Naive B cell (primary cell): ENCODE measurements around the gene PPP1R2B. TPM values are rescaled to one million over a fixed set of nuclear protein-coding genes. Genes with fewer than 3 reads are reported as not detected.

Experiments
- ATAC-seq, 2 donors: fragments of 150-1000 bp; cut with Tn5 transposase; 2 replicates each; pipeline ENCODE4 v1.10.0; 2021; ENCODE audit warnings: low read depth in 2 of 2, mild to moderate bottlenecking in 2 of 2, moderate library complexity in 2 of 2
- DNase-seq: peaks from one replicate; pipeline ENCODE4 v3.0.0; 2022
- H3K27ac Mint-ChIP-seq, 6 donors: one replicate each; pipeline ENCODE4 v1.8.0; 2020 to 2022; ENCODE audit warnings: mild to moderate bottlenecking in 6 of 6, mixed read lengths in 6 of 6, moderate library complexity in 5 of 6, inconsistent platforms in 2 of 6
- H3K27me3 Mint-ChIP-seq, 3 donors: one replicate each; pipeline ENCODE4 v1.8.0; 2021 to 2022; ENCODE audit warnings: mixed read lengths in 3 of 3, mild to moderate bottlenecking in 1 of 3
- H3K36me3 Mint-ChIP-seq, 2 donors: one replicate each; pipeline ENCODE4 v1.8.0; 2020 to 2022; ENCODE audit warnings: mixed read lengths in 2 of 2, inconsistent platforms in 1 of 2, mild to moderate bottlenecking in 1 of 2
- H3K4me1 Mint-ChIP-seq, 3 donors: one replicate each; pipeline ENCODE4 v1.8.0; 2020 to 2022; ENCODE audit warnings: mixed read lengths in 3 of 3, inconsistent platforms in 1 of 3, mild to moderate bottlenecking in 1 of 3, moderate library complexity in 1 of 3
- H3K4me3 Mint-ChIP-seq, 8 donors: one replicate each; pipeline ENCODE4 v1.8.0; 2020 to 2022; ENCODE audit warnings: mild to moderate bottlenecking in 8 of 8, mixed read lengths in 8 of 8, moderate library complexity in 8 of 8, inconsistent platforms in 2 of 8
- H3K9me3 Mint-ChIP-seq, 7 donors: one replicate each; pipeline ENCODE4 v1.8.0; 2020 to 2022; ENCODE audit warnings: mixed read lengths in 7 of 7, mild to moderate bottlenecking in 5 of 7, inconsistent platforms in 2 of 7, moderate library complexity in 1 of 7
- polyA plus RNA-seq, 6 donors: library from polyadenylated mRNA; unstranded; fragments of 300-500 nt; fragmentation: Illumina TruSeq; gene quantifications; one replicate each; pipeline ENCODE4 v1.2.3, GENCODE V29; 2021; ENCODE audit warnings: low read depth in 6 of 6

The PPP1R2B gene
- polyA plus RNA-seq, 6 donors from 2014 or later: 0.17 to 0.19 (median 0.17) TPM; not detected in 3

- DNase-seq (no peak), ATAC-seq (no peak)
- Mint-ChIP-seq H3K4me1 (peaks cover 17 to 34% (median 18%) of the 10 kb centered on the region in 3 donors), H3K4me3 (no peak overlapping the region), H3K27me3 (peaks cover 0 to 9% (median 3%) of the 10 kb centered on the region in 3 donors), H3K9me3 (no peaks in the 10 kb centered on the region), H3K27ac (peak overlapping the region in 2 of 6 donors; percentile 22 to 81), H3K36me3 (no peaks in the 10 kb centered on the region)
These were observed 42.1 kb downstream of the PPP1R2B start for GRCh38 chr5:156892223-156892622.

DNA sequence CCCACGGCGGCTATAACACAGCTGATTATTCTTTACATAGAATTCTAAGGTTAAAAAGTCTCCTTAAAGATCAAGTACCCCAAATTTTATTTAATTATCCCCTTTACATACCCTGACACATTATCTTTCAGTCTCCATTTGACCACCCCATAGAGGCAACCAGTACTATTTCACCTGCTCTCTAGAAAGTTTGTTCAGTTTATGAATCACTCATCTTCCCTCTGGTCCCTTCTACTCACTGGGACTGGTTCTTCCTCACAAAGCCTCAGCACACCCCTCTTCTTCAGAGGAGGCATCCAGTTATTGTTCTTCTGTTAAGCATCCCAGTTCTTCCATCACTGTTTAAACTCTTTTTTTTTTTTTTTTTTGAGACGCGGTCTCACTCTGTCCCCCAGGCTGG lies 42.8 kb downstream of the PPP1R2B start:
- ATAC-seq (no peak), DNase-seq (no peak)
- peaks cover 17 to 34% (median 18%) of the 10 kb centered on the region in 3 donors for H3K4me1 Mint-ChIP-seq
- H3K4me3 Mint-ChIP-seq: peak overlapping the region in 3 of 8 donors; percentile 2 to 59 (median 48)
- H3K27me3 Mint-ChIP-seq: peaks cover 0 to 9% (median 3%) of the 10 kb centered on the region in 3 donors
- peak overlapping the region in 4 of 6 donors; percentile 55 to 93 (median 65) for H3K27ac Mint-ChIP-seq
- no peaks in the 10 kb centered on the region for H3K36me3 Mint-ChIP-seq
- H3K9me3 Mint-ChIP-seq: no peaks in the 10 kb centered on the region

GRCh38 chr5:156893517-156893916 lies 43.4 kb downstream of the PPP1R2B start:
- no peak for DNase-seq
- ATAC-seq: peak in 1 of 2 donors; percentile 36
- peak overlapping the region in 3 of 8 donors; percentile 2 to 63 (median 48) for H3K4me3 Mint-ChIP-seq

DNA sequence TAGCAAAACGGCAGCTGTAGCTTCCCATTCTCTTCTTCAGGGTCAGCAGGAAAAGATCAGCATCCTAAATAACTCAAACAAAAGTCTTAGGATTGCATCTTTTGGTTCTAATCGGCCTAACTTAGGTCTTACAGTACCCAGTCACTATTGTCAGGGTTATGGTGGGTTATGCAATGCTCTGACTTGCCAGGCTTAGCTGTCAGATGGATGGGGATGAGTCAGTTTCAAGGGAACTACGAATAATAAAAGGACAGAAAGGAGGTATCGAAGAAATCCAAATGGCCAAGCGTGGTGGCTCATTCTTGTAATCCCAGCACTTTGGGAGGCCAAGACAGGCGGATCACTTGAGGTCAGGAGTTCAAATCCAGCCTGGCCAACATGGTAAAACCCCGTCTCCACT lies 46.5 kb downstream of the PPP1R2B start:
- Mint-ChIP-seq H3K9me3 (no peaks in the 10 kb centered on the region), H3K4me1 (peaks cover 10 to 22% (median 17%) of the 10 kb centered on the region in 3 donors), H3K4me3 (no peak overlapping the region), H3K36me3 (no peaks in the 10 kb centered on the region), H3K27me3 (peaks cover 0 to 15% (median 3%) of the 10 kb centered on the region in 3 donors), H3K27ac (no peak overlapping the region)
- DNase-seq: no peak
- ATAC-seq: no peak

More at GRCh38 chr5:156893517-156893916, 43.4 kb downstream of the PPP1R2B start:
- Mint-ChIP-seq H3K9me3 (no peaks in the 10 kb centered on the region), H3K4me1 (peaks cover 17 to 34% (median 18%) of the 10 kb centered on the region in 3 donors), H3K27ac (peak overlapping the region in 5 of 6 donors; percentile 19 to 93 (median 63)), H3K36me3 (no peaks in the 10 kb centered on the region), H3K27me3 (peaks cover 0 to 11% (median 3%) of the 10 kb centered on the region in 3 donors)

Other genes with a start within 250 kb of the PPP1R2B start
- gene TIMD4, start 112.9 kb downstream of the PPP1R2B start, polyA plus RNA-seq: not detected
- not detected for gene HAVCR1, start 208.8 kb downstream of the PPP1R2B start, polyA plus RNA-seq